ENCODE results near the gene VPS52.

GRCh38 chr6:33201147-33201545 is 70.5 kb downstream of the VPS52 start:
- peak; percentile 73 for TF ChIP-seq SMARCA4 (IDR thresholded peaks at IDR 0.05)
- TF ChIP-seq MEF2A (IDR thresholded peaks at IDR 0.05; ENCODE audit: control insufficient read depth, low read depth, low read length) = no peak
- TF ChIP-seq RBFOX2 (IDR thresholded peaks at IDR 0.05; ENCODE audit: low read depth, low read length) = no peak
- TF ChIP-seq CTCF (IDR thresholded peaks at IDR 0.05 in 2 of 3, conservative IDR thresholded peaks at IDR 0.05 in 1 of 3; ENCODE audit: insufficient read depth in 2 of 3, low read depth in 1 of 3, low read length in 3 of 3) = peak; percentile 35 to 53 (median 48); a peak in 4 of 6 replicates
- TF ChIP-seq TBP (optimal IDR thresholded peaks at IDR 0.05; ENCODE audit: low read depth, low read length) = no peak
- TF ChIP-seq ZNF384 (IDR thresholded peaks at IDR 0.05; ENCODE audit: low read depth, low read length) = no peak
- no peak; the same call in 1 of the 2 replicates for TF ChIP-seq POLR2AphosphoS5 (IDR thresholded peaks at IDR 0.05; ENCODE audit: control insufficient read depth, insufficient read depth, low read depth, low read length)
- no peak for TF ChIP-seq POLR2A (conservative IDR thresholded peaks at IDR 0.05)
- TF ChIP-seq ZBTB40 (IDR thresholded peaks at IDR 0.05) = no peak
- no peak for TF ChIP-seq ZBTB40 (CRISPR knock-in tag; IDR thresholded peaks at IDR 0.05)
- no peak for TF ChIP-seq DNMT1 (IDR thresholded peaks at IDR 0.05)
- no peak for TF ChIP-seq SETDB1 (IDR thresholded peaks at IDR 0.05; ENCODE audit: low read length)
- no peak for TF ChIP-seq TRIM24 (IDR thresholded peaks at IDR 0.05)
- no peak for TF ChIP-seq ZSCAN32 (CRISPR knock-in tag; IDR thresholded peaks at IDR 0.05)
